ENCODE data around the gene EDDM3A. TPM values are rescaled to one million over a fixed set of nuclear protein-coding genes. Genes with fewer than 3 reads are reported as not detected.
"Not testable (repeated sequence)": the region's sequence is repeated elsewhere in the genome, so short reads cannot be mapped to it uniquely, and the experiment has no call there.

EDDM3A gene
- total RNA-seq, 4 donors from 2014 or later: not detected

GRCh38 chr14:20698934-20699333 is 46.8 kb upstream of the EDDM3A start:
- intact Hi-C loops (cut with DNase I; ENCODE audit: low total_unique reads): loop anchor here (10.0 kb wide), 2 partner anchors 156 to 184 kb away; no protein-coding TSS in a partner anchor
- no peak for TF ChIP-seq CTCF (IDR thresholded peaks at IDR 0.05)
- TF ChIP-seq POLR2AphosphoS5 (IDR thresholded peaks at IDR 0.05): no peak
- TF ChIP-seq POLR2A (IDR thresholded peaks at IDR 0.05): no peak
- no peak for TF ChIP-seq EP300 (IDR thresholded peaks at IDR 0.05; ENCODE audit: low read depth)
- Histone ChIP-seq H3K36me3 (peaks cover 0 to 8% (median 0%) of the 10 kb centered on the region in 4 donors), H3K4me1 (no peaks in the 10 kb centered on the region), H3K4me3 (no peak overlapping the region), H3K9me3 (no peaks in the 10 kb centered on the region), H3K27me3 (no peaks in the 10 kb centered on the region), H3K27ac (no peak overlapping the region)
- in situ Hi-C loops (cut with MboI; ENCODE audit: low pct_ligation_motif_present in 1 of 4, low pct_unique_long_range_greater_than_20kb in 1 of 4, low sequenced_read_pairs in 3 of 4): loop anchor here in 2 of 4 donors (10.0 to 25.0 kb wide), 5 partner anchors 156 to 362 kb away; partner anchors contain the start of genes APEX1 (in 1 of the 2), CCNB1IP1 (in 1 of the 2), METTL17 (in 1 of the 2) and OSGEP (in 1 of the 2)
- WGBS, 2 donors (ENCODE audit: low coverage in 1 of 2): 62 to 89% methylated on average over 5 of the region's 5 CpGs
- DNase-seq: no peak

- H3K36me3 ChIP-seq: peaks cover 0 to 8% (median 0%) of the 10 kb centered on the region in 4 donors
- no peak for TF ChIP-seq POLR2A (IDR thresholded peaks at IDR 0.05)
- TF ChIP-seq CTCF (IDR thresholded peaks at IDR 0.05): no peak
- no peak for TF ChIP-seq EP300 (IDR thresholded peaks at IDR 0.05; ENCODE audit: low read depth)
- TF ChIP-seq POLR2AphosphoS5 (IDR thresholded peaks at IDR 0.05): no peak
- in situ Hi-C loops (cut with MboI; ENCODE audit: low pct_ligation_motif_present in 1 of 4, low pct_unique_long_range_greater_than_20kb in 1 of 4, low sequenced_read_pairs in 3 of 4) (loop anchor here (5.0 to 25.0 kb wide), 6 partner anchors 155 to 363 kb away; partner anchors contain the start of genes APEX1 (in 1 of the 4), CCNB1IP1 (in 1 of the 4), METTL17 (in 1 of the 4) and OSGEP (in 1 of the 4)), intact Hi-C loops (cut with DNase I; ENCODE audit: low total_unique reads) (loop anchor here (10.0 kb wide), 2 partner anchors 155 to 185 kb away; no protein-coding TSS in a partner anchor)
- H3K27me3 ChIP-seq: no peaks in the 10 kb centered on the region
- H3K27ac ChIP-seq: no peak overlapping the region
- no peak for DNase-seq
- no peak overlapping the region for H3K4me3 ChIP-seq
- no peaks in the 10 kb centered on the region for H3K9me3 ChIP-seq
- H3K4me1 ChIP-seq: no peaks in the 10 kb centered on the region
These were observed 45.8 kb upstream of the EDDM3A start for GRCh38 chr14:20699931-20700330.

GRCh38 chr14:20700965-20701364 is 44.7 kb upstream of the EDDM3A start:
- in situ Hi-C loops (cut with MboI; ENCODE audit: low pct_ligation_motif_present in 1 of 4, low pct_unique_long_range_greater_than_20kb in 1 of 4, low sequenced_read_pairs in 3 of 4): loop anchor here in 3 of 4 donors (5.0 kb wide), 1 partner anchor 156 kb away; no protein-coding TSS in a partner anchor
- 94% methylated on average over 3 to 7 of the region's 7 CpGs for WGBS, 2 donors (ENCODE audit: low coverage in 1 of 2)
- intact Hi-C loops (cut with DNase I; ENCODE audit: low total_unique reads); H3K36me3 ChIP-seq; H3K4me1 ChIP-seq; H3K4me3 ChIP-seq; DNase-seq; H3K27ac ChIP-seq; H3K9me3 ChIP-seq; H3K27me3 ChIP-seq: not testable (repeated sequence)

GRCh38 chr14:20706657-20707355 is 38.9 kb upstream of the EDDM3A start:
- no peak for DNase-seq
- Histone ChIP-seq H3K27me3 (no peaks in the 10 kb centered on the region), H3K4me3 (no peak overlapping the region), H3K9me3 (no peaks in the 10 kb centered on the region), H3K27ac (no peak overlapping the region), H3K4me1 (no peaks in the 10 kb centered on the region), H3K36me3 (no peaks in the 10 kb centered on the region)
- TF ChIP-seq EP300 (IDR thresholded peaks at IDR 0.05; ENCODE audit: low read depth): no peak
- intact Hi-C loops (cut with DNase I; ENCODE audit: low total_unique reads) (no loop called here), in situ Hi-C loops (cut with MboI; ENCODE audit: low pct_ligation_motif_present in 1 of 4, low pct_unique_long_range_greater_than_20kb in 1 of 4, low sequenced_read_pairs in 3 of 4) (no loop called here)
- 54 to 68% methylated on average over 3 to 4 of the region's 4 CpGs for WGBS, 2 donors (ENCODE audit: low coverage in 1 of 2)

- H3K27me3 ChIP-seq: no peaks in the 10 kb centered on the region
- H3K4me3 ChIP-seq: no peak overlapping the region
- H3K9me3 ChIP-seq: no peaks in the 10 kb centered on the region
- TF ChIP-seq CTCF (IDR thresholded peaks at IDR 0.05) (no peak), POLR2A (IDR thresholded peaks at IDR 0.05) (no peak), POLR2AphosphoS5 (IDR thresholded peaks at IDR 0.05) (no peak), EP300 (IDR thresholded peaks at IDR 0.05; ENCODE audit: low read depth) (no peak)
- H3K36me3 ChIP-seq: no peaks in the 10 kb centered on the region
- 59 to 66% methylated on average over 2 of the region's 2 CpGs for WGBS, 2 donors (ENCODE audit: low coverage in 1 of 2)
- H3K27ac ChIP-seq: no peak overlapping the region
- no peaks in the 10 kb centered on the region for H3K4me1 ChIP-seq
- in situ Hi-C loops (cut with MboI; ENCODE audit: low pct_ligation_motif_present in 1 of 4, low pct_unique_long_range_greater_than_20kb in 1 of 4, low sequenced_read_pairs in 3 of 4) (no loop called here), intact Hi-C loops (cut with DNase I; ENCODE audit: low total_unique reads) (no loop called here)
- DNase-seq: no peak
These were observed 38.1 kb upstream of the EDDM3A start for GRCh38 chr14:20707622-20708021.
